ENCODE results near the gene FAHD2A. TPM values are rescaled to one million over a fixed set of nuclear protein-coding genes. Genes with fewer than 3 reads are reported as not detected.

The FAHD2A gene
- total RNA-seq, 1 experiment from 2014 or later = 25.4 TPM

- ChIA-PET POLR2A (no interaction called here), CTCF (no interaction called here), RAD21 (ENCODE audit: low non-redundant PET in 1 of 2, low total read pairs in 2 of 2, uncharacterized antibody in 2 of 2, unreplicated experiment in 2 of 2) (no interaction called here)
- no peaks in the 10 kb centered on the region for H3K79me2 ChIP-seq (ENCODE audit: insufficient read depth, low read length)
- ATAC-seq = no peak
- no peaks in the 10 kb centered on the region for H3K9me2 ChIP-seq (ENCODE audit: insufficient read depth)
- H2AFZ ChIP-seq (ENCODE audit: low read depth, low read length, poor library complexity, severe bottlenecking) = no peak overlapping the region
- no peaks in the 10 kb centered on the region for H3K9me3 ChIP-seq (ENCODE audit: control insufficient read depth in 1 of 2, insufficient read depth in 1 of 2, low read depth in 1 of 2, low read length in 2 of 2)
- H4K20me1 ChIP-seq (ENCODE audit: insufficient read depth) = no peaks in the 10 kb centered on the region
- no peak overlapping the region for H3K27ac ChIP-seq (ENCODE audit: low read depth, low read length)
- H3K27me3 ChIP-seq (ENCODE audit: insufficient read depth, low read length) = no peaks in the 10 kb centered on the region
- no peaks in the 10 kb centered on the region for H3K36me3 ChIP-seq (ENCODE audit: control insufficient read depth in 1 of 2, insufficient read depth in 2 of 2, low read length in 2 of 2)
- no peak overlapping the region for H3K4me2 ChIP-seq (ENCODE audit: low read length)
- intact Hi-C loops (cut with micrococcal nuclease) = no loop called here
- no peak overlapping the region for H3K4me3 ChIP-seq (replicated peaks in 1 of 2; ENCODE audit: low read depth in 1 of 2, low read length in 2 of 2)
- BruUV-seq (replicated peaks) = no TSS peak
- H3K4me1 ChIP-seq (ENCODE audit: control insufficient read depth in 1 of 2, insufficient read depth in 2 of 2, low read length in 2 of 2) = no peaks in the 10 kb centered on the region
- H3K9ac ChIP-seq (ENCODE audit: low read length) = no peak overlapping the region
- DNase-seq (ENCODE audit: low read depth, low spot score) = no peak
- TF ChIP-seq REST (IDR thresholded peaks at IDR 0.05; ENCODE audit: low read depth) = no peak
- TF ChIP-seq EZH2 (IDR thresholded peaks at IDR 0.05) = no peak
- no peak for TF ChIP-seq CEBPB (IDR thresholded peaks at IDR 0.05; ENCODE audit: low read depth)
- TF ChIP-seq SP1 (IDR thresholded peaks at IDR 0.05; ENCODE audit: low read depth) = no peak
- TF ChIP-seq FOSL1 (IDR thresholded peaks at IDR 0.05; ENCODE audit: low read depth) = no peak
- TF ChIP-seq SRF (IDR thresholded peaks at IDR 0.05; ENCODE audit: low read depth) = no peak
- no peak for TF ChIP-seq POLR2A (IDR thresholded peaks at IDR 0.05; ENCODE audit: borderline replicate concordance, extremely low read depth, insufficient read depth, insufficient read length)
- no peak for TF ChIP-seq ZNF274 (IDR thresholded peaks at IDR 0.05; ENCODE audit: low read depth, low read length)
- TF ChIP-seq ZBTB33 (IDR thresholded peaks at IDR 0.05; ENCODE audit: extremely low read depth, insufficient replicate concordance, low read length) = no peak
- TF ChIP-seq EGR1 (IDR thresholded peaks at IDR 0.05; ENCODE audit: low read depth) = no peak
- TF ChIP-seq YY1 (IDR thresholded peaks at IDR 0.05; ENCODE audit: extremely low read depth, insufficient replicate concordance, low read depth, low read length) = no peak
- TF ChIP-seq ATF3 (IDR thresholded peaks at IDR 0.05) = no peak
- TF ChIP-seq EZH2phosphoT487 (IDR thresholded peaks at IDR 0.05; ENCODE audit: borderline replicate concordance) = no peak
These were observed 48.7 kb upstream of the FAHD2A start for GRCh38 chr2:95353613-95354468.

Measured in HCT116 (cell line).